Measurements from ENCODE around the gene AP1S2. TPM values are rescaled to one million over a fixed set of nuclear protein-coding genes. Genes with fewer than 3 reads are reported as not detected.
"Not testable (repeated sequence)": the region's sequence is repeated elsewhere in the genome, so short reads cannot be mapped to it uniquely, and the experiment has no call there.

The AP1S2 gene
- 147 TPM for total RNA-seq
- long read RNA-seq, transcript AP1S2-201 (5 exons, 2,237 nt), result major isoform, 48 of 258 reads
- long read RNA-seq, partial matches to known transcripts, result 9 of 258 reads
- long read RNA-seq, other reads (novel, unspliced or antisense), result 200 of 258 reads

DNA sequence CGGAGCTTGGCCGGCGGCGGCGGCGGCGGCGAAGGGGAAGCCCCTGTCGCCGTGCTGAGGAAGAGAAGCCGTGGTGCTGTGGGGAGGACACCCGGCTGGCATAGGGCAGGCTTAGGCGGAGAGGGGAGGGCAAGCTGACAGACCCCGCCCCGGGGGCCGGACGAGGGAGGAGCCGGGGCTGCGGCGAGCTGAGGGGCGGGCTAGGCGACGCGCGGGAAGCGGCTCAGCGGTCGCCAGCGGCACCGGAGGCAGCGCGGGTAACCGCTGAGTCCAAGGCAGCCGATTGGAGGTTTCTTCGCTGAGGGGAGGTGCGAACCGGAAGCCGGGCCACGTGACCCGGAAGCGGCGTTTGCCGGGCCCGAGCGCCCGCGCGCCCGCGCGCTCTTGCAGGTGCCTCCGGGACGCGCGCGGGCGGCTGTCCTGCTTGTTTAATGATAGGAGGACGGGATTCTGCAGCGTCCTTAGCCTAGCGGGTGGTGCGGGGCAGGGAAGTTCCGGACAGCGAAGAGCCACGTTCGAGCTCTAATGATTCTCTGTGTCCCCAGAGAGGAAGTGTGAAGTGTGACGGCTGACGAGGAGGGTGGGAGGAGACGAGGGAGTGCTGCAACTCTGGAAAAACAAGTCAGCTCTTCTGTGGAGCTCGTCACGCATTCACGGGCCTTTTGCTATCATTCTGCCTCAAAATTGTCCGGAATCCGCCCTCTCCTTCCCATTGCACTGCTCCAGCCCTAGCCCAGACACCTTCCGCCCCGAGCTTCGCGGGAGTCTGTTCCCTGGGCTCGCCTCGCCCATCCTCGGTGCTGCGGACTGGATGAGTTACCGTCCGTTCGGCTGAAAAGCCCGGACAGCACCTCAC lies at the start of gene AP1S2:
TSS of gene AP1S2 (minus strand) at position 102 of the 856 bp plus-strand sequence. CDS start 2,289 bp downstream, outside the sequence.
- ATAC-seq (peak; percentile 97), DNase-seq (peak; percentile 94)
- intact Hi-C loops (cut with micrococcal nuclease), result no loop called here

DNA sequence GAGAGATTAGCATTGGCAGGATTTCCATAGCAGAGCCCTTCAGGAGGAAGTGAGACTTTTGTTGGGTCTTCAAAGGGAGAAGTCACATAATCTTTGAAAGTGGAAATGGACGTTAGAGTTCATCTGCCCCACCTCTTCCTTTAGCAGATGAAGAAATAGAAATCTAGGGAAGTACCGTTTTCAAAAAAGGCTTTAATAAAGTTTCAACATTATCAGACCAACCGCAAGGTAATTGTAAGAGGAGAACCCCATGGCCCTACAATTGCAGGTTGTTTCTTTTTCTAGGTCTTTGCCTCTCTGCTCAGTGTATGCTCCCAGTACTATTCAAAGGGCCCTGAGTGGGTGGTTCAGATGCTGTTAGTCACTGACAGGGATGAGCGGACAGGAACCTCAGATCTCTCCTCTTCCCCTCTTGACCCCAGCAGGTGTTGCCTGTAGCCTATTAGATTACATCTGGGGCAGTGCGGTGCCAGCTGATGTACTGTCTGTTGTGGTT lies 48.6 kb upstream of the AP1S2 start:
- ATAC-seq, result no peak
- no peak for DNase-seq
- intact Hi-C loops (cut with micrococcal nuclease), result no loop called here

DNA sequence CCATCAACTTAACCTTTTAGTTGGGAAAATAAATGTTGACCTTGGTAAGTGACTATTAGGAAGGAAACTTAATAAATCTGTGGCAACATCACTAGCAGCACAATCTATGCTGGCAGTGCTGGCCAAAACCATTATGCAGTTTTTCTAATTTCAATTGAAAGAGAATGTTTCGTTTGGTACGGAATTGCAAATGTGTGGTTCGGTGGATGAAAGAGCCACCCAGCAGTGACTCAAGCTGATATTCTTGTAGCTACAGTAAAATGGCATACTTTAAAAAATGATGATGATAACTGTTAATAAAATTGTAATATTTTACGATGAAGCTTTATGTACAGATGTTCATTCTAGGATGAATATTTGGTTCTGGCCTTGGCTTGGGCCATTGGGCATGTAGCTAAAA lies 40.7 kb upstream of the AP1S2 start:
- ATAC-seq (no peak), DNase-seq (no peak)
- intact Hi-C loops (cut with micrococcal nuclease), result no loop called here

DNA sequence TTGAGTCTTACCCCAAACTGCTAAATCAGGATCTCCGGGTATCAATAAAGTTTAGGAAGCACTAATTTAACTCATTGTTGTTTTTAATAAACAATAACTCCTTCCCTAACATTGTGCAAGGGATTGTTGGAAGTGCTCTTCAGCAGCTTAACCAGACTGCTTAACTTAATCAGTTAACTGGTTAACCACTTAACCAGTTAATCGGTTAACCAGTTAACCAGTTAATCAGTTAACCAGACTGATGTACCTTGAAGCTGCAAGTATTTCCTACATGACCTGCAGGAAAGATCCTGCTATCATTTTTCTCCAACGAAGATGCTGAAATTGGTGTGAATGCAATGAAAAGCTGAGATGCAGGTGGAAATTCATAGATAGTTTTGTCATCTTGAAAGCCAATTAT lies 40.1 kb upstream of the AP1S2 start:
- intact Hi-C loops (cut with micrococcal nuclease), result no loop called here
- DNase-seq, result no peak
- no peak for ATAC-seq

DNA sequence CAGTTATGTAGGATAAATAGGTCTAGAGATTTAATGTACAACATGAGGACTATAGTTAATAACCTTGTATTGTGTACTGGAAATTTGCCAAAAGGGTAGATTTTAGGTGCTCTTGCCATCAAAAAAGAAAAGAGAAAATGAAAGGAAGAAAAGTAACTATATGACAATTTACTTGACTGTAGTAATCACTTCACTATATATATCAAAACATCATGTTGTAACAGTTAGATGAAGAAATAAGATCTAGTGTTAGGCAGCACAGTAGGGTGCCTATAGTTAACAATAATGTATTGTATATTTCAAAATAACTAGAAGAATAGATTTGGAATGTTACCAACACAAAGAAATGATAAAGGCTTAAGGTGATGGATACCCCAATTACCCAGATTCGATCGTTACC lies 35.9 kb upstream of the AP1S2 start:
- DNase-seq, result no peak
- ATAC-seq, result no peak
- intact Hi-C loops (cut with micrococcal nuclease), result no loop called here

DNA sequence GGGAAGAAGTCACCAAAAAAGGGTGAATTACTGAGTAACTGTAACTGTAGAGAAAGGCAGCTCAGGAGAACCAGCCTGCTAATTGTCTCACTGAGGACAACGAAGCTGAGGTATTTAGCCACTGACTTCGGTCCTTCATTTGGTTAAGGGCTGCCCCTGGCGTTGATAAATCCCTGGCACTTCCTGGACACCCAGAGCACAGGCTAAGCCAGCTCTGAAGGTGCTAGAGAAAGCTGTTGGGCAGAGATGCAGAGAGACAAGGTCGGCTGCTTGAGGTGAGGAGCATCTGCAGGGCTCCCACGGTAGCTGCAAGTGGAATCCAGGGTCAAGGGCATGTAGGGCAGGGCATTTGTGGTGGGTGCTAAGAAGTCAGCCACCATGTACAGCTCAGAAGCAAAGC lies 33.4 kb upstream of the AP1S2 start:
- no peak for ATAC-seq
- intact Hi-C loops (cut with micrococcal nuclease), result no loop called here
- DNase-seq, result no peak

DNA sequence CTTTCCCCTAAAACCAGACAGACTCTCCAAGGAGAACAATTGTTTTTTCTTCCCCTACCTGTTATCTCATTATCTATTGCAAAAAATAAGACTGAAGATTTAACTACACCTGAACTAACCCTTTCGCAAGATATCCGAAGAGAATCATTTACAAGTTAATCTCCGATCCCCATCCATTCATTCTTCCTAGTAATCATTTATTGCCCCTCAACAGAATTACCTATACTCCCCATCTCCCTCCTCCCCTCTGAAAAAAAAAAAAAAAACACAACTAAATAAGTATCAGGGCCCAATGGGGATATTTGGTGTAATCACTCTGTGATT lies 28.9 kb upstream of the AP1S2 start:
- ATAC-seq (no peak), DNase-seq (no peak)
- intact Hi-C loops (cut with micrococcal nuclease), result no loop called here

DNA sequence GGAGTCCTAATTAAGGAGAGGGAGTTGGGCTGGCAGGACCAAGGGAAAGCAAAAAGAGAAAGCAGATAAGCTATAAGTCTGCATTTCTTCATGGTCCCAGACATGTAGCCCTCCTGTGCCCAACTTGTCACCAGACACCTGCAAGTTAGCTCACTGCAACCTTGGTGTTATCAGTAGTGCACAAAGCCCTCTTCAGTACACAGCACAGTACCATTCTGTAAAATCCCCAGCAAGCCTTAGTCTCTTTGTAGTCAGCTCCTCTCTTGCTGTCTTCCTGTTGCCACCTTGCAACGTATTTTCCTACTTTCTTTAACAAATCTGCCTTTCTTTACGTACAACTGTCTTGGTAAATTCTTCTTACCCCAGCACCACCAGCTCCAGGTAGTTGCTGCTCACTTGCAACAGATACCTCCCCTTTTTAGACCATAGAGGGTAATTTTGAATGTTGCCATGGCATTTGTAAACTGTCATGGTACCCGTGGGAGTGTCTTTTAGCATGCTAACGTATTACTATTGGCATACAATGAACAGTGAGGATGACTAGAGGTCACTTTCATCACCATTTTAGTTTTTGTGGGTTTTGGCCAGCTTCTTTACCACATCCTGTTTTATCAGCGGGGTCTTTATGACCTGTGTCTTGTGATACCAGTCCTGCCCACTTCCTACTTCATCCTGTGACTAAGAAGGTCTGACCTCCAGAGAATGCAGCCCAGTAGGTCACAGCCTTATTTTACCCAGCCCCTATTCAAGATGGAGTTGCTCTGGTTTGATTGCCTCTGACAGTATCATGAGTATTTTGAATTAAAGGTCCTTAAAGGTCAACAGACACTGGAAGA lies 28.3 kb upstream of the AP1S2 start:
- peak; percentile 69 for ATAC-seq
- intact Hi-C loops (cut with micrococcal nuclease), result no loop called here

DNA sequence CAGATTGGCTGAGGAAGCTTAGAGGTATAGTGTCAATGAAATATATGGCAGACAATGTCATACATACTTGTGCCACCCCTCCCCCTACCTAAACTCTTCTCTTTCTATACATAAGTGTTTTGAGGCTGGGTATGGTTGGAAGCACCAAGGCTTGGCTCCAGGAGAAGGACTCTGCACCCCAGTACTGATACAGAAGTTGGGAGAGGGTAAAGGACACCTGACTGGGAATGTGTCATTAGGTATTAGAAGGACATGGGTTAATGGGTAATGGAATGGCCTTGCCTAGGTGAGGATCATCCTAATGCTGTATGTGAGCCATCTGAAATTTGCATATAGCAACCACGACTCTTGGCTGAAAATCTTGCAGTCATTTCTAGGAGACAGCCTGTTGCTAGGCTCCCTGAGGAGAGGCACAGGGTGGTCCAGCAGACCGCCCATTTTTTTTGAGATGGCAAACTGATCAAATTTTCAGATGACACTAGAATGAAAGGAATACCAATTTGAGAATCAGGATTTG lies 26.8 kb upstream of the AP1S2 start:
- intact Hi-C loops (cut with micrococcal nuclease), result no loop called here
- no peak for ATAC-seq
- no peak for DNase-seq

More for the DNA sequence above, 28.3 kb upstream of the AP1S2 start:
- DNase-seq, result no peak

DNA sequence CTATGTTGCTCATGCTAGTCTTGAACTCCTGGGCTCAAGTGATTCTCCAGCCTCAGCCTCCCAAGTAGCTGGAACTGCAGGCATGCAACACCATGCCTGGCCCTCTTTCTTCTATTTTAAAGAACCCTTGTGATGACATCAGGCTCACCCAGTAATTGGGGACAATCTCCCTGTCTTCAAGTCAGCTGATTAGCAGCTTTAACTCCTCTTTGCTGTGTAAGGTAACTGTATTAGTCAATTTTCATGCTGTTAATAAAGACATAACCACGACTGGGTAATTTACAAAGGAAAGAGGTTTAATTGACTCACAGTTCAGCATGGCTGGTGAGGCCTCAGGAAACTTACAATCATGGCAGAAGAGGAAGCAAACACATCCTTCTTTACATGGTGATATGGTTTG lies 23.3 kb upstream of the AP1S2 start:
- intact Hi-C loops (cut with micrococcal nuclease); DNase-seq; ATAC-seq: not testable (repeated sequence)

DNA sequence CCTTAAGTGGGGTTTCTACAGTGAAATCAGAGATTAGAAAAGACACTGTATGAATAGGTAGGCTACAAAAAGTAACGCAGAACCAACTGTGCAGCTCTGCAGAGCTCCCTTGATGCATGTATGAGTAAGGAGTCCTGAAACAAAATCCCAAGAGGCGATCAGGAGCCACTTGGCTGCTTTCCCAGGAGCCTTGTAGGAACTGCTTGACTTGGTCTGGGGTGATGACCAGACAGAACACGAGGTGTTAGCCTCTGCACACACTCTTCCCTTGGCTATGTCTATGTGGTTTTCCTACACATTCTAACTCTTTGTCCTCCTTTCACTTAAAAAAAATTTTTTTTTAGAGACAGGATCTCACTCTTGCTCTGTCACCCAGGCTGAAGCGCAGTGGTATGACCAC lies 22.8 kb upstream of the AP1S2 start:
- intact Hi-C loops (cut with micrococcal nuclease), result no loop called here
- peak; percentile 26 for DNase-seq
- peak; percentile 60 for ATAC-seq

DNA sequence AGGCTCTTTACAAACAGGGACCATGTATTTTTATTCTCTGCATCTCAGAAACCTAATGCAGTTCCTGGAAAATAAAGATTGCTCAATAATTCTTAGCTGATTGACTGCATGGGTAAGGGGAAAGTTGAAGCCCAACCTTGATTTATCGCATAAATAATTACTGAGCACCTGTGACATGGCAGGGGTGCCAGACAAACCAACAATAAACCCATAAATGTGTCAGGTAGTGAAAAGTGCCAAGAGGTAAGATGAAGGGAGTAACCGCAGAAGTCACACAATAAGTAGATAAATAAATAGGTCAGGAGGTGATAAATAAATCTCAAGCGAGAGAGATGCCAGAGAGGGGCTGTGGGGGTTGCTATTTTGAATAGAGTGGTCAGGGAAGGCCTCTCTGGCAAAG lies 20.1 kb upstream of the AP1S2 start:
- no peak for DNase-seq
- intact Hi-C loops (cut with micrococcal nuclease), result no loop called here
- ATAC-seq, result no peak

DNA sequence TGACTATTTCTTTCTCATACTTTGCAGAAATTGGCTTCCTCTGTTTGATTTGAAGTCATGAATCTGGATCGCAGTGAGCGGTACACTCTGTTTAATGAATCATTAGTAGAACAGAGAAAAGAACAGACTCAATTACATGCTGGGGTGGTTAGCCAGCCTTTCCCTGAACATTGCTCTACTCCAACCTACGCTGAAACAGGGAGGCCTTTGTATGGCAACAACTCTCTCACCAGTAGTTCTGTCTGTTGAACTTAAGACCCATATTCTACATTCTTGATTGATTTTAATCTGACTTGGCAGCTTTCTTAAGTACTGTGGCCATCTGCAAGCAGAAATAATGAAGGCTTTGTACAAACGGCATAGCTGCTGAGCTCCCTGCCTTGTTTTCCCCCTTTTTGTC lies 19.0 kb upstream of the AP1S2 start:
- intact Hi-C loops (cut with micrococcal nuclease), result no loop called here
- ATAC-seq (no peak), DNase-seq (no peak)

DNA sequence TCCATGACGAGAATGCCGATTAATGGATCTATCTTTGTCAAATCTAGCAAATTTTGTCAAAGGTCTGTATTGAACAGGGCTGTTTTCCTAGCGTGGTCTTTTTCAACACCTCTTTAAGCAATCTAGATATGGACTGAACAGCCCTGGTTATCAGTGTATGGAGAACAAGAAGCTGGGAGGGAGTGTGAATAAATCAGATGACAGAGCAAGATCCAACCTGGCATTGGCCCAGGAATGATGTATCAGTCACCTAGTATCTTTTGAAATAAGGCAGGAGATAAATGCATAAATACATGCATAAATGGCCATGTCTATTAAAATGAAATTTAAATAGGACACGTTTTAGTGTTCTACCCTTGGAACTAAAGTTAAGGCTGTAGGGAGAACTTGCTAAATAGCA lies 15.7 kb upstream of the AP1S2 start:
- intact Hi-C loops (cut with micrococcal nuclease), result no loop called here
- no peak for ATAC-seq
- no peak for DNase-seq

DNA sequence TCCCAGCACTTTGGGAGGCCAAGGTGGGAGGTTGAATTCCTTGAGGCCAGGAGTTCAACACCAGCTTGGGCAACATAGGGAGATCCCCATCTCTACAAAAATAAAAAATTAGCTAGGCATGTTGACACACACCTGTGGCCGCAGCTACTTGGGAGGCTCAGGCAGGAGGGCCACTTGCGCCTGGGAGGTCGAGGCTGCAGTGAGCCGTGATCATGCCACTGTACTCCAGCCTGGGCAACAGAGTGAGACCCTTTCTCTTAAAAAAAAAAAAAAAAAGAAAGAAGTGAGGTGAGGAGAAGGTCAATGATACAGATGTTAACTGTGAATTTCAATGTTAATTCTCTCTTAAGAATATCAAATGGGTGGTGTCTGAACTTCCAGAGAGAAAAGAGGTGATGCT lies 15.1 kb upstream of the AP1S2 start:
- intact Hi-C loops (cut with micrococcal nuclease), result no loop called here
- DNase-seq (no peak), ATAC-seq (no peak)

DNA sequence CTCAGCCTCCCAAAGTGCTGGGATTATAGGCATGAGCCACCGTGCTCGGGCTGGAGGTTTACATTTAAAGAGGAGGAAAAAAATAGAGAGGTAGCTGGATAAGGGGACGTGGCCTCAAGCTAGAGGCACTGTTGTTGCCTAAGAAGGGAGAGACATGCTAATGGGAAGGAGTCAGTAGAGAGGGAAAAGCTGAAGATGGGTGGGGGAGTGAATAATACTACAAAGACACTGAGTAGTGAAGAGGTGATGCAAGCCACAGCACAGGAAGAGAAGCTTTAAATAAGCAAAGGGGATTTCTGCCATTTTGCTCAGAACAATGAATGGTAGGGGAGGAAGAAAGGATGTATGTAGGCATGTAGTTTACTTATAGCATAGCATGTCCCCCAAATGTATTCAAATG lies 11.5 kb upstream of the AP1S2 start:
- intact Hi-C loops (cut with micrococcal nuclease), result no loop called here
- ATAC-seq (no peak), DNase-seq (no peak)

DNA sequence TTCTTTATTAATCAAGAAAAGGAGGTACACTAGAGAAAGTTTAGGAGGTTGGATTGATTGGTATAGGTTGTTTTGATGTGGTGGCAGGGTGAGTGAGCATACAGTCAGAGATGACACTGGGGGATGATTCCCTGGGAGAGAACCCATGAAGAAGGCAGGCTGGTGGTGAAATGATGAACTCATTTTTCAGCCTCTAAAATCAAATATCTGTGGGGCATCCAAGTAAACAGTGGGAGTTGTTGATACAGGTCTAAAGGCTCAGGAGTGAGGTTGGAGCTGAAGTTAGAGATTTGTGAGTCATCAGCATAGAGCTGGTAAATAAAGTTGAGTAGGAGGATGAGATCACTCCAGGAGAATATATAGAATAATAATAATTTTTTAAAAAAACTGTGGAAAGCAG lies 10.0 kb upstream of the AP1S2 start:
- ATAC-seq (no peak), DNase-seq (no peak)
- intact Hi-C loops (cut with micrococcal nuclease), result no loop called here

DNA sequence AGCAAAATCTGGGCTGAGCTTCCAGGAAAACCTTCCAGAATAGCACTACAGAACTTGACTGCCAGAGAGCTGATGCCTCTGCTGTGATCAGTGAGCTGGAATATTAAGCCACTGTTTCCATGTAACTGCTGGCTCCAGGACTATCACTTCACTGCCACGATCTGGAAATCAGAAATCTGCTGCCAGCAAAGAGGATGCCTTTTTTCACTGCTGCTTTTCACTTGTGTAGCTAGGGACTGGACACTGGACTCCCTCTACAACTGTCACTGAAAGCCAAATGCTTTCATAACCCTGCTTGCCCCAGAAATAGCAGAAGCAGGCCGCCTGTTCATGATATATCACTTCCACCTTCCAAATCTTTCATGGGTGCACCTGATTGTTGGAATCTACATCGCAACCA lies 9.4 kb upstream of the AP1S2 start:
- DNase-seq (no peak), ATAC-seq (peak; percentile 73)
- intact Hi-C loops (cut with micrococcal nuclease), result no loop called here

DNA sequence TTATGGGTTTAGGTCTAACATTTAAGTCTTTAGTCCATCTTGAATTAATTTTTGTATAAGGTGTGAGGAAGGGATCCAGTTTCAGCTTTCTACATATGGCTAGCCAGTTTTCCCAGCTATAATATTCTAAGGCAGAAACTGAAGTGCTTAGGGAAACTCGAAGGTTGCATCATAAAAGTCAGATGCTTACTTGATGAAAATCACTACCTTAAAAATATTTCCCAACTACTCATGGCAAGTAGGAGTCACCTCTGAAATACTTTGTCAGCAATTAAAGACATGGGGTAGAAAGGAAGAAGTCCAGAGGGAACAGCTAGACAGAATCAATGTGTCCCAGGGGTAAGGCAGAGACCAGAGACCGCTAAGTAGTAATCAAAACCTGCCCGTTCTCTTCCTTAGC lies 6.3 kb upstream of the AP1S2 start:
- ATAC-seq (no peak), DNase-seq (no peak)
- intact Hi-C loops (cut with micrococcal nuclease), result no loop called here

DNA sequence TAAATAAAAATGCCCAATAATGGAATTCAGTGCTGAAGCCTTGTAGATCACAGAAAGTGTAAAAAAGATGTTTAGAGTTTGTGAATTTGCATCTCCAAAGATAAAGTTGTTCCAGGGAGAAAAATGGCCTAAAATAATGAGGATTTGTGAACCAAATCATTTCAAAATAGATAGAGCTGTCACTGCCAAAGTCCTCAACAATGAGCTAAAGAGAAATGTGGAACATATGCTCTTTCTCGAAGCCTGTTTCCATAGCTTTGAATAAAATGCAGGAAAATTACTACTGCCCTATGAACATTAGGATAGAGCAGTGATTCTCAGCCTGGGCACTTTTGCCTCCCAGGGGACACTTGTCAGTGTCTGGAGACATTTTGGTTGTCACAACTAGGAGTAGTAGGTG lies 3.4 kb upstream of the AP1S2 start:
- intact Hi-C loops (cut with micrococcal nuclease), result no loop called here
- no peak for ATAC-seq

More for the DNA sequence above, 3.4 kb upstream of the AP1S2 start:
- no peak for DNase-seq

Data from left ventricle myocardium superior (tissue), 1 donor.